ENCODE measurements around the gene RAB40B.
"Not testable (repeated sequence)": the region's sequence is repeated elsewhere in the genome, so short reads cannot be mapped to it uniquely, and the experiment has no call there.

Gene RAB40B

GRCh38 chr17:82698065-82698973 is at the start of gene RAB40B:
Gene RAB40B (minus strand): TSS chr17:82698698. CDS start chr17:82698596, 102 bp downstream.
- DNase-seq, result peak; percentile 93

- DNase-seq, result no peak
Measured at GRCh38 chr17:82745524-82745923, 47.0 kb upstream of the RAB40B start.

GRCh38 chr17:82744736-82745135 is 46.2 kb upstream of the RAB40B start:
- not testable (repeated sequence) for DNase-seq

GRCh38 chr17:82743344-82744219 is 45.1 kb upstream of the RAB40B start:
- DNase-seq, result no peak

GRCh38 chr17:82740906-82741759 is 42.6 kb upstream of the RAB40B start:
- no peak for DNase-seq

- no peak for DNase-seq
Measured at GRCh38 chr17:82737967-82738877, 39.7 kb upstream of the RAB40B start.

GRCh38 chr17:82736511-82737185 is 38.1 kb upstream of the RAB40B start:
- no peak for DNase-seq

- DNase-seq, result no peak
Measured at GRCh38 chr17:82734987-82735866, 36.7 kb upstream of the RAB40B start, which contains the start of gene FN3K. Gene FN3K (plus strand): TSS chr17:82735615. CDS start chr17:82735637, 22 bp downstream.

- DNase-seq, result no peak
Measured at GRCh38 chr17:82732118-82732743, 33.7 kb upstream of the RAB40B start.

GRCh38 chr17:82729479-82730260 is 31.2 kb upstream of the RAB40B start:
- DNase-seq, result no peak

- no peak for DNase-seq
Measured at GRCh38 chr17:82726427-82726826, 27.9 kb upstream of the RAB40B start.

- no peak for DNase-seq
Measured at GRCh38 chr17:82723169-82723807, 24.8 kb upstream of the RAB40B start.

- no peak for DNase-seq
Measured at GRCh38 chr17:82722341-82723013, 24.0 kb upstream of the RAB40B start.

GRCh38 chr17:82720204-82720603 is 21.7 kb upstream of the RAB40B start:
- no peak for DNase-seq

GRCh38 chr17:82718986-82719685 is 20.6 kb upstream of the RAB40B start:
- DNase-seq, result no peak

GRCh38 chr17:82716203-82717010 is 17.9 kb upstream of the RAB40B start, which contains the start of gene FN3KRP:
Gene FN3KRP (plus strand): TSS chr17:82716706. CDS start chr17:82716756, 50 bp downstream.
- DNase-seq, result peak; percentile 77

All from KG1 (cell line).